Measurements from ENCODE around the gene OVAAL. TPM values are rescaled to one million over a fixed set of nuclear protein-coding genes. Genes with fewer than 3 reads are reported as not detected.

OVAAL gene
- total RNA-seq, 1 donor from 2014 or later, result not detected

GRCh38 chr1:180536821-180537372 is 21.9 kb upstream of the OVAAL start:
- H3K36me3 ChIP-seq (ENCODE audit: insufficient read depth, low read length), result no peaks in the 10 kb centered on the region
- peaks cover 6% of the 10 kb centered on the region for H3K27me3 Mint-ChIP-seq (ENCODE audit: low read depth, unreplicated experiment)

GRCh38 chr1:180539136-180539535 is 19.6 kb upstream of the OVAAL start:
- no peaks in the 10 kb centered on the region for H3K9me3 Mint-ChIP-seq (ENCODE audit: unreplicated experiment)
- Histone ChIP-seq H4K20me1 (ENCODE audit: insufficient read depth, low read length) (no peaks in the 10 kb centered on the region), H3K9me3 (ENCODE audit: insufficient read depth, low read depth, low read length) (no peaks in the 10 kb centered on the region), H3K4me1 (ENCODE audit: insufficient read depth, low read length) (peaks cover 15% of the 10 kb centered on the region), H3K4me2 (ENCODE audit: low read length) (no peak overlapping the region), H3K36me3 (ENCODE audit: insufficient read depth, low read length) (no peaks in the 10 kb centered on the region), H3K79me2 (ENCODE audit: insufficient read depth, low read length) (no peaks in the 10 kb centered on the region), H3K4me3 (ENCODE audit: insufficient read depth, low read depth, low read length) (no peak overlapping the region), H3K9ac (ENCODE audit: low read length) (no peak overlapping the region), H3K27me3 (ENCODE audit: insufficient read depth, low read length) (no peaks in the 10 kb centered on the region), H3K27ac (ENCODE audit: low read depth, low read length) (no peak overlapping the region), H2AFZ (ENCODE audit: low read depth, low read length) (no peak overlapping the region)
- FAIRE-seq, result no peak
- H3K4me1 Mint-ChIP-seq (ENCODE audit: low read depth, unreplicated experiment), result peaks cover 17% of the 10 kb centered on the region
- TF ChIP-seq EZH2 (IDR thresholded peaks at IDR 0.05; ENCODE audit: insufficient read depth, low read length), result no peak
- no peak for TF ChIP-seq CTCF (IDR thresholded peaks at IDR 0.05; ENCODE audit: insufficient read depth, low read depth, low read length)
- no peak overlapping the region for H3K4me3 Mint-ChIP-seq (ENCODE audit: unreplicated experiment)
- H3K36me3 Mint-ChIP-seq (ENCODE audit: low read depth, unreplicated experiment), result no peaks in the 10 kb centered on the region
- no peak overlapping the region for H3K27ac Mint-ChIP-seq (ENCODE audit: unreplicated experiment)
- DNase-seq (ENCODE audit: low read depth), result no peak
- peaks cover 6% of the 10 kb centered on the region for H3K27me3 Mint-ChIP-seq (ENCODE audit: low read depth, unreplicated experiment)

More at GRCh38 chr1:180536821-180537372, 21.9 kb upstream of the OVAAL start:
- TF ChIP-seq EZH2 (IDR thresholded peaks at IDR 0.05; ENCODE audit: insufficient read depth, low read length), result no peak
- TF ChIP-seq CTCF (IDR thresholded peaks at IDR 0.05; ENCODE audit: insufficient read depth, low read depth, low read length), result no peak
- no peak overlapping the region for H3K4me3 ChIP-seq (ENCODE audit: insufficient read depth, low read depth, low read length)
- H4K20me1 ChIP-seq (ENCODE audit: insufficient read depth, low read length), result no peaks in the 10 kb centered on the region
- Mint-ChIP-seq H3K9me3 (ENCODE audit: unreplicated experiment) (no peaks in the 10 kb centered on the region), H3K36me3 (ENCODE audit: low read depth, unreplicated experiment) (no peaks in the 10 kb centered on the region), H3K4me1 (ENCODE audit: low read depth, unreplicated experiment) (peaks cover 3% of the 10 kb centered on the region), H3K4me3 (ENCODE audit: unreplicated experiment) (no peak overlapping the region), H3K27ac (ENCODE audit: unreplicated experiment) (no peak overlapping the region)
- H3K27ac ChIP-seq (ENCODE audit: low read depth, low read length), result no peak overlapping the region
- no peaks in the 10 kb centered on the region for H3K79me2 ChIP-seq (ENCODE audit: insufficient read depth, low read length)
- no peak for DNase-seq (ENCODE audit: low read depth)
- no peak overlapping the region for H3K9ac ChIP-seq (ENCODE audit: low read length)
- no peak overlapping the region for H3K4me2 ChIP-seq (ENCODE audit: low read length)
- FAIRE-seq, result no peak
- H3K27me3 ChIP-seq (ENCODE audit: insufficient read depth, low read length), result no peaks in the 10 kb centered on the region
- H3K9me3 ChIP-seq (ENCODE audit: insufficient read depth, low read depth, low read length), result no peaks in the 10 kb centered on the region
- no peak overlapping the region for H2AFZ ChIP-seq (ENCODE audit: low read depth, low read length)
- H3K4me1 ChIP-seq (ENCODE audit: insufficient read depth, low read length), result peaks cover 7% of the 10 kb centered on the region

All from astrocyte (in vitro differentiated cells and primary cell).